Measurements from ENCODE around the gene ZNF280C. TPM values are rescaled to one million over a fixed set of nuclear protein-coding genes. Genes with fewer than 3 reads are reported as not detected.

ZNF280C gene
- 2.4 and 3.1 TPM in 2 replicates for total RNA-seq (2014; rRNA removed; shearing (Covaris generic))

GRCh38 chrX:130268449-130269170 lies at the start of gene ZNF280C:
Gene ZNF280C (minus strand): TSS chrX:130268899. CDS start chrX:130260449, 8,450 bp downstream.

GRCh38 chrX:130171446-130172126 lies 97.1 kb downstream of the ZNF280C start, which contains the start of gene RAB33A:
Gene RAB33A (plus strand): TSS chrX:130171962. CDS start chrX:130172063, 101 bp downstream.

GRCh38 chrX:130165703-130166502 lies 102.8 kb downstream of the ZNF280C start, which contains the start of gene AIFM1:
Gene AIFM1 (minus strand): TSS chrX:130165841. CDS start chrX:130165656, 185 bp downstream.

Small RNA genes within 50 kb of the gene (small RNA-seq; reads per million reads assigned to genes)
- gene RNU6-1130P = not detected

Other genes with a start within 250 kb of the ZNF280C start
- gene ELF4, start 158.4 kb downstream of the ZNF280C start, total RNA-seq (2014; rRNA removed; shearing (Covaris generic)) = 6.3 and 7.1 TPM in 2 replicates
- 32.3 and 38.7 TPM in 2 replicates for gene AIFM1, start 103.1 kb downstream of the ZNF280C start, total RNA-seq (2014; rRNA removed; shearing (Covaris generic))
- not detected in 2 replicates for gene RAB33A, start 96.9 kb downstream of the ZNF280C start, total RNA-seq (2014; rRNA removed; shearing (Covaris generic))
- gene SLC25A14, start 71.0 kb upstream of the ZNF280C start, total RNA-seq (2014; rRNA removed; shearing (Covaris generic)) = 11.0 and 14.1 TPM in 2 replicates
- not detected in 2 replicates for gene GPR119, start 116.8 kb upstream of the ZNF280C start, total RNA-seq (2014; rRNA removed; shearing (Covaris generic))
- 36.9 and 38.2 TPM in 2 replicates for gene RBMX2, start 133.1 kb upstream of the ZNF280C start, total RNA-seq (2014; rRNA removed; shearing (Covaris generic))

Measured in A375 (cell line).